Fibroblast of the aortic adventitia (primary cell): ENCODE measurements around the gene CDHR1. TPM values are rescaled to one million over a fixed set of nuclear protein-coding genes. Genes with fewer than 3 reads are reported as not detected.

Experiments used
- DNase-seq: peaks from one replicate; pipeline ENCODE4 v3.0.0-alpha.2; 2010; ENCODE audit warnings: low read depth
- H3K4me3 ChIP-seq: 2 replicates; pipeline ENCODE4 v1.5.1; 2011; ENCODE audit warnings: low read depth, mild to moderate bottlenecking, control low read depth, low read length, moderate library complexity
- total RNA-seq: library from RNA; depleted of rRNA; stranded (reverse); fragments of >200 nt; gene quantifications from 2 replicates; pipeline ENCODE4 v1.2.3, GENCODE V29; 2012; ENCODE audit warnings: low replicate concordance
- TF ChIP-seq, protein P1 (sequence below): IDR thresholded peaks from 2 replicates; pipeline ENCODE4 v1.5.1; 2011; ENCODE audit warnings: mild to moderate bottlenecking, low read length, control low read depth, inconsistent platforms; ENCODE audit not compliant: insufficient read depth

CDHR1 gene
- total RNA-seq, 1 donor: not detected

DNA sequence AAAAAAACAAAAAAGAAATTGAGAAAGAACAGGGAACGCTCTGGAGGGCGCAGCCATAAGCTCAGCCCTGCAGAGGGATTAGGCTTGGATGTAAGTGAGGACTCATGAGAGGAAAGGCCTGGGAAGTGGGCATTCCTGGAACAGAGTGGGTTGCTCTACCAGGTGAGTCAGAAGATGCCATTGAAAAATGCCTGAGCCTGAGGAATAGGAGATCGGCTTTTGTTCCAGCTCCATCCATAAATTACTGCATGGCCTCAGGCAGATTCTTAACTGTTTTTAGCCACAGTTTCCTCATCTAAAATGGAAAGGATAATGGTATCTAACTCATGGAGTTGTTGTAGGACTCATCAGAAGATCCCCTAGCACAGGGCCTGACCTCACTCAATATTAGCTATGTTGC is 49.4 kb downstream of the CDHR1 start:
- DNase-seq: no peak
- TF ChIP-seq, protein P1, sequence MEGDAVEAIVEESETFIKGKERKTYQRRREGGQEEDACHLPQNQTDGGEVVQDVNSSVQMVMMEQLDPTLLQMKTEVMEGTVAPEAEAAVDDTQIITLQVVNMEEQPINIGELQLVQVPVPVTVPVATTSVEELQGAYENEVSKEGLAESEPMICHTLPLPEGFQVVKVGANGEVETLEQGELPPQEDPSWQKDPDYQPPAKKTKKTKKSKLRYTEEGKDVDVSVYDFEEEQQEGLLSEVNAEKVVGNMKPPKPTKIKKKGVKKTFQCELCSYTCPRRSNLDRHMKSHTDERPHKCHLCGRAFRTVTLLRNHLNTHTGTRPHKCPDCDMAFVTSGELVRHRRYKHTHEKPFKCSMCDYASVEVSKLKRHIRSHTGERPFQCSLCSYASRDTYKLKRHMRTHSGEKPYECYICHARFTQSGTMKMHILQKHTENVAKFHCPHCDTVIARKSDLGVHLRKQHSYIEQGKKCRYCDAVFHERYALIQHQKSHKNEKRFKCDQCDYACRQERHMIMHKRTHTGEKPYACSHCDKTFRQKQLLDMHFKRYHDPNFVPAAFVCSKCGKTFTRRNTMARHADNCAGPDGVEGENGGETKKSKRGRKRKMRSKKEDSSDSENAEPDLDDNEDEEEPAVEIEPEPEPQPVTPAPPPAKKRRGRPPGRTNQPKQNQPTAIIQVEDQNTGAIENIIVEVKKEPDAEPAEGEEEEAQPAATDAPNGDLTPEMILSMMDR: no peak
- no peak overlapping the region for H3K4me3 ChIP-seq

DNA sequence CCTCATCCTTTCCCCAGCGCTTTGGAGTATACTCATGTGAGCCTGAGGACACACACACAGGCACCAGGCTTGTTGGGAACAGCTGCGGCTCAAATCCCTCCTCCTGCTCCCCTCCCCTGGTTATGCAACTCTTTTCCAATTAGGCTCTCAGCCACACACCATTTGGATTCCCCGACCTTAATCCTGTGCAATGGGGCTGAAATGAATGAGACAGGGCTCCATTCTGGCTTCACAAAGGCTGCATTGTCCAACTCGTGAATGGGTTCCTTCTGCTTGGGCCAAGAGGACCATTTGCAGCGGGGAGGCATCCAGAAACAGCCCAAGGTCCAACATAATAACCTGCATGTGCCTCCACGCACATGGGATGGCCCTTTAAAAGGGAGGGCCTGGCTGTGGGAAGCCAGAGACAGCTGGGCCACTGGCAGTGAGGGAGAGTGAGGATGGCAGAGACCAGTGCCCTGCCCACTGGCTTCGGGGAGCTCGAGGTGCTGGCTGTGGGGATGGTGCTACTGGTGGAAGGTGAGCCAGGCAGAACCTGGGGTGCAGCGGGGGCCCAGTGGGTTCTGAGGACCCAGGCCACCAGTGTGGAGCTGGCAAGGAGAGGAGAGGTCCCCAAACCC is 50.4 kb downstream of the CDHR1 start, which contains the start of gene RGR:
RGR (plus strand) TSS at position 403 of the 620 bp plus-strand sequence; CDS start at position 441, 38 bp downstream.
- DNase-seq: no peak
- TF ChIP-seq, protein P1: no peak
- no peak within 1 kb of the TSS for H3K4me3 ChIP-seq

DNA sequence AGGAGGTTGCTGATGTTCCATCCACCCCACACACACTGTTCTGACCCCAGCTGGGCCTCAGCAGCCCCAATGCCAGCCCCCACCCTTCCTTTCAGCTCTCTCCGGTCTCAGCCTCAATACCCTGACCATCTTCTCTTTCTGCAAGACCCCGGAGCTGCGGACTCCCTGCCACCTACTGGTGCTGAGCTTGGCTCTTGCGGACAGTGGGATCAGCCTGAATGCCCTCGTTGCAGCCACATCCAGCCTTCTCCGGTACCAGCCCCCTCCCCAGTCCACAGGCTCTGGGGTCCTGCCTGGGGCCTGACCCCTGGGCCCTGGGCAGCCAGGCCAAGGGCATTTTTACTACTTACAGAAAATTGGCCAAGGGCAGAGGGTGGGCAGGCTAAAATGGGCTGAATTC is 53.2 kb downstream of the CDHR1 start:
- H3K4me3 ChIP-seq: no peak overlapping the region
- TF ChIP-seq, protein P1: no peak
- no peak for DNase-seq

DNA sequence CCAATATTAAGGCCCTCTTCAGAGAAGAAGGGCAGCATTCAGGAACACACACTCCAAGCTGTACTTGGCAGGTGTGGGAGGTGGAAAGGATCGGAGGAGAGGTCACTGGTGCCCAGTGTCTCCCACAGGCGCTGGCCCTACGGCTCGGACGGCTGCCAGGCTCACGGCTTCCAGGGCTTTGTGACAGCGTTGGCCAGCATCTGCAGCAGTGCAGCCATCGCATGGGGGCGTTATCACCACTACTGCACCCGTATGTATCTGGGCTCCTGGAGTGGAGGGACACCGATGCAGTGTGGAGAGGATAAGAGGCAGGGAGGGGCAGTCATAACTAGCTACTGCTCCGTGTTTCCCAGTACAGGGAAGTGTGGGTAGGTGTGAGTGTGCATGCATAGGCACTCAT is 54.5 kb downstream of the CDHR1 start:
- no peak for DNase-seq
- TF ChIP-seq, protein P1: no peak
- no peak overlapping the region for H3K4me3 ChIP-seq

DNA sequence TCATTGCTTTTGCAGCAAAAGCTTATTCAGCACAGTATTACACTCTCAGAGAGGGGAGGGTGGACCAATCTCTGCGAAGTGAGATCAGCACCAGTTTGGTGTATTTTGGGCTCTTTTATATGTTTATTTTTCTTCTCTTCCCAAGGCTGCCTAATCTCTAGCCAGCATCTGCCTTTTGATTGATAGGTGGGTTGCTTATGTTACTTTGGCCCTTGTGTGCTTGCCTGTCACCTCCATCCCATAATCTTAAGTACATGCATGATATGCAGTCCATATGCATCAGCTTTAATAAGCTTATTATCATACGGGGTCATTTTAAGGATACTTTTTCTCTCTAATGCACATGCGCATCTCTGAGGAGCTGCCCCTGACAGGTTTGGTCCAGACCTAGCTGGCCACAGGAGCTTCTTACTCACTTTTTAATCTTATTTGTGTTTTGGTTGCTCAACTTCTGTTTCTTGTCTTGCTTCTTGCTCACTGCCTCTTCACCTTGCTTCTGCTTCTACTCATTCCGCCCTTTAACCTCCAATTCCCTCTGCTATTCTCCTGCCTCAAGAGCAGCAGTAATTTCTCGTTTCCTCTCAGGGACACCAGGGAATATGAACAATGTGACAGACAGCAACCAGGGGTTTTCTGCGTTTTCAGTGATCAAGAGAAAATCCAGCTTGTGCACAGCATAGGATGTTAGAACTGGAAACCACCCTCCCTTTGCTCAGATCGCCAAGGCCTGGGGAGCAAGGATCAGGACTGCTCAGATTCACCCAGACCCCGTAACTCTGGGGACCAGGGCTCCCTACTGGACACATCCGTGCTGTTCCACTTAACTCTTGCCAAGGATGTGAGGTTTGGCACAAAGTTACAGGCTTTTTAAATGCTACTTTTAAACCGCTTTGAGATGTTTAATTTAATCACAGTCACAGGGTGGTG is 60.5 kb downstream of the CDHR1 start:
- H3K4me3 ChIP-seq: no peak overlapping the region
- DNase-seq: no peak
- TF ChIP-seq, protein P1: no peak

DNA sequence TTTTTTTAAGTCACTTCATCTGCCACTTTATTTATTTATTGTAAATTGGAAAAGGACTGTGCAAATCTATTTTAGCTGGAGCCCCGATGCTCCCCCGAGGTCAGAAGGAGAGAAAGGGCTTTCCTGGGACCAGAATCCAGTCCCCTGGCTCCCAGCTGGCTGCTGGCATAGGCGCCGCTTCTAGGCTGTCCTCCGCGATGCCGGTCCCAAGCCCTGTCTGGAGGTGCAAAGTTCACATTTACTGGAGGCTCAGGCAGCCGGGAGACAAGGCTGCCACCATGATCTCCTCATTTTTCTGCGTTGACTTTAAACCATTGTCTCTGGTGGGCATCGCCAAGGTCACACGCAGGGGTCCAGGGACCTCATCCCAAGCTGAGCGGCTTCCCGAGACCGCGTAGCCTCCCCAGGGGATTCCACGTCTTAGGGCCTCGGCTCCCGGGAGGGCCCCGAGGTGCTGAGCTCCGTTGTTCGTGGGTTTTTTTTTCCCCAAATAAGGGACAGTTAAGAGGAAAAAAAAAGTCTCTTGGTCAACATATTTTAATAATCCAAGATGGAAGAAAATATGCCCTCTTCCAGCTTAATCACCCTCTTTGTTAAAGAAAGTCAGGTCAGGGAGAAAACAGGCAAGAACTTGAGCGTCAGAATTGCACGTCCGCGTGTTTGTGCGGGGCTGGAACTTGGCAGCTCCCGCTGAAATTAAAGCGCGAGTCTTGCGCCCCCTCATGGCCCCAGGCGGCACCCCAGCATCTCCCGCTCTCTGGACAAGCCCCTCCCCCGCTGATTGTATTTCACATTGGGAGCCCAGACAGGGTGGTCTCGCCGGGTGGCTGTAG is 62.4 kb downstream of the CDHR1 start:
- H3K4me3 ChIP-seq: no peak overlapping the region
- TF ChIP-seq, protein P1: peak; percentile 62
- peak; percentile 39 for DNase-seq
